Fibroblast of skin of left quadriceps (primary cell): ENCODE measurements around the gene HOXD4.

Experiments used
- DNase-seq, 2 experiments: peaks; one replicate each; pipeline ENCODE4 v3.0.0-alpha.2; 2013; ENCODE audit warnings: low read depth in 2 of 2

Gene HOXD4

GRCh38 chr2:176126929-176127773, 24.2 kb upstream of the HOXD4 start:
- no peak for DNase-seq

GRCh38 chr2:176127774-176128072, 23.6 kb upstream of the HOXD4 start:
- no peak for DNase-seq

- no peak for DNase-seq
Measured at GRCh38 chr2:176128172-176128981, 23.0 kb upstream of the HOXD4 start.

- DNase-seq = peak; percentile 82 to 83
Measured at GRCh38 chr2:176128982-176129796, 22.2 kb upstream of the HOXD4 start, which contains the start of gene HOXD8. HOXD8 (plus strand) TSS chr2:176129705; CDS start chr2:176130367, 662 bp downstream.

- no peak for DNase-seq
Measured at GRCh38 chr2:176129813-176130146, 21.6 kb upstream of the HOXD4 start.

GRCh38 chr2:176130147-176130956, 21.0 kb upstream of the HOXD4 start:
- peak; percentile 97 for DNase-seq

- no peak for DNase-seq
Measured at GRCh38 chr2:176130957-176131847, 20.1 kb upstream of the HOXD4 start.

- no peak for DNase-seq
Measured at GRCh38 chr2:176131848-176132158, 19.5 kb upstream of the HOXD4 start.

GRCh38 chr2:176132205-176133171, 18.9 kb upstream of the HOXD4 start:
- DNase-seq = no peak

GRCh38 chr2:176133389-176133788, 18.0 kb upstream of the HOXD4 start:
- DNase-seq = no peak

- DNase-seq = no peak
Measured at GRCh38 chr2:176134035-176134434, 17.3 kb upstream of the HOXD4 start.

- no peak for DNase-seq
Measured at GRCh38 chr2:176135035-176135440, 16.3 kb upstream of the HOXD4 start.

GRCh38 chr2:176136374-176137251, 14.7 kb upstream of the HOXD4 start:
- no peak for DNase-seq

GRCh38 chr2:176137252-176137580, 14.1 kb upstream of the HOXD4 start:
- DNase-seq = no peak

GRCh38 chr2:176137906-176138305, 13.4 kb upstream of the HOXD4 start:
- no peak for DNase-seq

GRCh38 chr2:176138526-176138922, 12.8 kb upstream of the HOXD4 start:
- DNase-seq = no peak

- no peak for DNase-seq
Measured at GRCh38 chr2:176138923-176139660, 12.3 kb upstream of the HOXD4 start.
